Measurements from ENCODE around the gene SPATA33. TPM values are rescaled to one million over a fixed set of nuclear protein-coding genes. Genes with fewer than 3 reads are reported as not detected.

Gene SPATA33
- total RNA-seq, 1 experiment from 2014 or later = 12.0 TPM

GRCh38 chr16:89686520-89687091, 29.0 kb downstream of the SPATA33 start, which contains the start of gene CDK10 (continued):
- TF ChIP-seq PREB (CRISPR knock-in tag; IDR thresholded peaks at IDR 0.05; ENCODE audit: borderline replicate concordance) = no peak
- TF ChIP-seq TEAD4 (CRISPR knock-in tag; IDR thresholded peaks at IDR 0.05) = no peak
- TF ChIP-seq HMGXB4 (CRISPR knock-in tag; IDR thresholded peaks at IDR 0.05) = no peak
- TF ChIP-seq ATF3 (CRISPR knock-in tag; conservative IDR thresholded peaks at IDR 0.05) = no peak
- no peak for TF ChIP-seq GTF2I (CRISPR knock-in tag; conservative IDR thresholded peaks at IDR 0.05)
- TF ChIP-seq CREM (CRISPR knock-in tag; IDR thresholded peaks at IDR 0.05) = 0 out of 2 replicates have a peak, but pooled peaks have one; percentile 44
- TF ChIP-seq ZNF281 (CRISPR knock-in tag; IDR thresholded peaks at IDR 0.05) = peak; percentile 77; the same call in 1 of the 2 replicates
- no peak for TF ChIP-seq CTCF (IDR thresholded peaks at IDR 0.05)
- TF ChIP-seq CBFB (CRISPR knock-in tag; IDR thresholded peaks at IDR 0.05; ENCODE audit: low read depth) = no peak
- no peak for TF ChIP-seq ZNF121 (CRISPR knock-in tag; IDR thresholded peaks at IDR 0.05)
- 0 out of 2 replicates have a peak, but pooled peaks have one; percentile 87 for TF ChIP-seq E2F5 (CRISPR knock-in tag; IDR thresholded peaks at IDR 0.05)
- no peak for TF ChIP-seq OVOL2 (CRISPR knock-in tag; IDR thresholded peaks at IDR 0.05; ENCODE audit: borderline replicate concordance)
- TF ChIP-seq GRHL2 (CRISPR knock-in tag; IDR thresholded peaks at IDR 0.05; ENCODE audit: insufficient replicate concordance, severe bottlenecking) = no peak
- TF ChIP-seq NFYB (CRISPR knock-in tag; conservative IDR thresholded peaks at IDR 0.05; ENCODE audit: low read depth) = no peak
- peak; percentile 81; the same call in 1 of the 2 replicates for TF ChIP-seq ESRRA (CRISPR knock-in tag; IDR thresholded peaks at IDR 0.05; ENCODE audit: borderline replicate concordance)
- TF ChIP-seq ZNF396 (CRISPR knock-in tag; IDR thresholded peaks at IDR 0.05; ENCODE audit: borderline replicate concordance) = no peak
- no peak for TF ChIP-seq EMX1 (CRISPR knock-in tag; IDR thresholded peaks at IDR 0.05)
- 0 out of 2 replicates have a peak, but pooled peaks have one; percentile 18 for TF ChIP-seq ZNF263 (CRISPR knock-in tag; IDR thresholded peaks at IDR 0.05; ENCODE audit: low read depth)
- TF ChIP-seq FOXK1 (CRISPR knock-in tag; IDR thresholded peaks at IDR 0.05) = peak; percentile 64
- no peak for TF ChIP-seq ZNF425 (CRISPR knock-in tag; conservative IDR thresholded peaks at IDR 0.05)
- TF ChIP-seq, protein P1, sequence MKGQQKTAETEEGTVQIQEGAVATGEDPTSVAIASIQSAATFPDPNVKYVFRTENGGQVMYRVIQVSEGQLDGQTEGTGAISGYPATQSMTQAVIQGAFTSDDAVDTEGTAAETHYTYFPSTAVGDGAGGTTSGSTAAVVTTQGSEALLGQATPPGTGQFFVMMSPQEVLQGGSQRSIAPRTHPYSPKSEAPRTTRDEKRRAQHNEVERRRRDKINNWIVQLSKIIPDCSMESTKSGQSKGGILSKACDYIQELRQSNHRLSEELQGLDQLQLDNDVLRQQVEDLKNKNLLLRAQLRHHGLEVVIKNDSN (CRISPR knock-in tag; IDR thresholded peaks at IDR 0.05) = no peak
- TF ChIP-seq, protein P2, sequence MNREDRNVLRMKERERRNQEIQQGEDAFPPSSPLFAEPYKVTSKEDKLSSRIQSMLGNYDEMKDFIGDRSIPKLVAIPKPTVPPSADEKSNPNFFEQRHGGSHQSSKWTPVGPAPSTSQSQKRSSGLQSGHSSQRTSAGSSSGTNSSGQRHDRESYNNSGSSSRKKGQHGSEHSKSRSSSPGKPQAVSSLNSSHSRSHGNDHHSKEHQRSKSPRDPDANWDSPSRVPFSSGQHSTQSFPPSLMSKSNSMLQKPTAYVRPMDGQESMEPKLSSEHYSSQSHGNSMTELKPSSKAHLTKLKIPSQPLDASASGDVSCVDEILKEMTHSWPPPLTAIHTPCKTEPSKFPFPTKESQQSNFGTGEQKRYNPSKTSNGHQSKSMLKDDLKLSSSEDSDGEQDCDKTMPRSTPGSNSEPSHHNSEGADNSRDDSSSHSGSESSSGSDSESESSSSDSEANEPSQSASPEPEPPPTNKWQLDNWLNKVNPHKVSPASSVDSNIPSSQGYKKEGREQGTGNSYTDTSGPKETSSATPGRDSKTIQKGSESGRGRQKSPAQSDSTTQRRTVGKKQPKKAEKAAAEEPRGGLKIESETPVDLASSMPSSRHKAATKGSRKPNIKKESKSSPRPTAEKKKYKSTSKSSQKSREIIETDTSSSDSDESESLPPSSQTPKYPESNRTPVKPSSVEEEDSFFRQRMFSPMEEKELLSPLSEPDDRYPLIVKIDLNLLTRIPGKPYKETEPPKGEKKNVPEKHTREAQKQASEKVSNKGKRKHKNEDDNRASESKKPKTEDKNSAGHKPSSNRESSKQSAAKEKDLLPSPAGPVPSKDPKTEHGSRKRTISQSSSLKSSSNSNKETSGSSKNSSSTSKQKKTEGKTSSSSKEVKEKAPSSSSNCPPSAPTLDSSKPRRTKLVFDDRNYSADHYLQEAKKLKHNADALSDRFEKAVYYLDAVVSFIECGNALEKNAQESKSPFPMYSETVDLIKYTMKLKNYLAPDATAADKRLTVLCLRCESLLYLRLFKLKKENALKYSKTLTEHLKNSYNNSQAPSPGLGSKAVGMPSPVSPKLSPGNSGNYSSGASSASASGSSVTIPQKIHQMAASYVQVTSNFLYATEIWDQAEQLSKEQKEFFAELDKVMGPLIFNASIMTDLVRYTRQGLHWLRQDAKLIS (CRISPR knock-in tag; IDR thresholded peaks at IDR 0.05; ENCODE audit: borderline replicate concordance) = 0 out of 2 replicates have a peak, but pooled peaks have one; percentile 64

All from WTC11 (cell line).